Urinary bladder (tissue), 4 donors: ENCODE results near the gene FAM163A. TPM values are rescaled to one million over a fixed set of nuclear protein-coding genes. Genes with fewer than 3 reads are reported as not detected.

ENCODE experiments used
- DNase-seq: peaks from one replicate; pipeline ENCODE4 v3.0.0-alpha.2; 2015; ENCODE audit errors: extremely low spot score
- H3K27ac ChIP-seq: one replicate; pipeline ENCODE4 v1.5.1; 2013; ENCODE audit warnings: low read depth, mild to moderate bottlenecking, moderate library complexity
- H3K36me3 ChIP-seq: one replicate; pipeline ENCODE4 v1.6.1; 2013; ENCODE audit warnings: mild to moderate bottlenecking, moderate library complexity; ENCODE audit not compliant: insufficient read depth
- H3K4me1 ChIP-seq: one replicate; pipeline ENCODE4 v1.6.1; 2013; ENCODE audit warnings: mild to moderate bottlenecking, moderate library complexity; ENCODE audit not compliant: insufficient read depth
- H3K4me3 ChIP-seq: one replicate; pipeline ENCODE4 v1.5.1; 2013; ENCODE audit warnings: low read depth, low read length
- WGBS: extraction: QIAGEN DNeasy Blood & Tissue Kit; methylation state at CpG from one replicate; pipeline ENCODE4 v1.1.7; 2013; 5-methylcytosine and 5-hydroxymethylcytosine counted together
- polyA plus RNA-seq: library from polyadenylated mRNA; stranded (reverse); fragments of 200-250 nt; gene quantifications from one replicate; pipeline ENCODE4 v1.2.3, GENCODE V29; 2013
- total RNA-seq: library from RNA; depleted of rRNA; stranded (reverse); fragments of >200 nt; gene quantifications from one replicate; pipeline ENCODE4 v1.2.3, GENCODE V29; 2014
- donor health status: healthy with polysubstance abuse.
- donor health status: healthy.

Gene FAM163A
- total and polyA plus RNA-seq, 2 donors, result 0.30 to 0.53 TPM

- no peak overlapping the region for H3K27ac ChIP-seq
- no peak overlapping the region for H3K4me3 ChIP-seq
- no peaks in the 10 kb centered on the region for H3K4me1 ChIP-seq
- WGBS, result 87% methylated on average over 7 of the region's 7 CpGs
- H3K36me3 ChIP-seq, result no peaks in the 10 kb centered on the region
- no peak for DNase-seq
These were observed 75.2 kb downstream of the FAM163A start for GRCh38 chr1:179818260-179818659.

- Histone ChIP-seq H3K4me3 (no peak overlapping the region), H3K4me1 (no peaks in the 10 kb centered on the region), H3K36me3 (no peaks in the 10 kb centered on the region), H3K27ac (no peak overlapping the region)
- WGBS, result 56% methylated on average over 14 of the region's 14 CpGs
- DNase-seq, result no peak
These were observed 75.7 kb downstream of the FAM163A start for GRCh38 chr1:179818743-179819173.

- WGBS, result 87% methylated on average over 9 of the region's 9 CpGs
- H3K36me3 ChIP-seq, result no peaks in the 10 kb centered on the region
- no peaks in the 10 kb centered on the region for H3K4me1 ChIP-seq
- H3K27ac ChIP-seq, result no peak overlapping the region
- DNase-seq, result no peak
- no peak overlapping the region for H3K4me3 ChIP-seq
These were observed 77.3 kb downstream of the FAM163A start for GRCh38 chr1:179820226-179820970.

- Histone ChIP-seq H3K27ac (no peak overlapping the region), H3K4me3 (no peak overlapping the region), H3K36me3 (no peaks in the 10 kb centered on the region), H3K4me1 (no peaks in the 10 kb centered on the region)
- 84% methylated on average over 9 of the region's 9 CpGs for WGBS
- no peak for DNase-seq
These were observed 78.4 kb downstream of the FAM163A start for GRCh38 chr1:179821524-179821923.

- 86% methylated on average over 2 of the region's 2 CpGs for WGBS
- no peak for DNase-seq
- Histone ChIP-seq H3K4me3 (no peak overlapping the region), H3K27ac (no peak overlapping the region), H3K4me1 (no peaks in the 10 kb centered on the region), H3K36me3 (no peaks in the 10 kb centered on the region)
These were observed 79.0 kb downstream of the FAM163A start for GRCh38 chr1:179822065-179822464.

- H3K4me1 ChIP-seq, result no peaks in the 10 kb centered on the region
- no peak overlapping the region for H3K4me3 ChIP-seq
- no peaks in the 10 kb centered on the region for H3K36me3 ChIP-seq
- DNase-seq, result no peak
- H3K27ac ChIP-seq, result no peak overlapping the region
- 94% methylated on average over 4 of the region's 4 CpGs for WGBS
These were observed 80.6 kb downstream of the FAM163A start for GRCh38 chr1:179823693-179824092.

GRCh38 chr1:179824265-179824664, 81.2 kb downstream of the FAM163A start:
- Histone ChIP-seq H3K4me1 (no peaks in the 10 kb centered on the region), H3K36me3 (no peaks in the 10 kb centered on the region), H3K4me3 (no peak overlapping the region), H3K27ac (no peak overlapping the region)
- WGBS, result 97% methylated on average over 6 of the region's 6 CpGs
- DNase-seq, result no peak

GRCh38 chr1:179825206-179825605, 82.1 kb downstream of the FAM163A start:
- WGBS, result 84% methylated on average over 8 of the region's 8 CpGs
- no peak overlapping the region for H3K27ac ChIP-seq
- no peaks in the 10 kb centered on the region for H3K36me3 ChIP-seq
- DNase-seq, result no peak
- H3K4me1 ChIP-seq, result no peaks in the 10 kb centered on the region
- no peak overlapping the region for H3K4me3 ChIP-seq

- Histone ChIP-seq H3K4me3 (no peak overlapping the region), H3K36me3 (no peaks in the 10 kb centered on the region), H3K4me1 (no peaks in the 10 kb centered on the region), H3K27ac (no peak overlapping the region)
- 76% methylated on average over 13 of the region's 13 CpGs for whole genome bisulfite sequencing
- no peak for DNase-seq
These were observed 82.8 kb downstream of the FAM163A start for GRCh38 chr1:179825798-179826460.

- H3K36me3 ChIP-seq, result no peaks in the 10 kb centered on the region
- 66% methylated on average over 7 of the region's 7 CpGs for WGBS
- no peak overlapping the region for H3K4me3 ChIP-seq
- no peak for DNase-seq
- no peak overlapping the region for H3K27ac ChIP-seq
- H3K4me1 ChIP-seq, result no peaks in the 10 kb centered on the region
These were observed 83.7 kb downstream of the FAM163A start for GRCh38 chr1:179826626-179827280.

- no peak for DNase-seq
- 87% methylated on average over 9 of the region's 9 CpGs for WGBS
These were observed 85.5 kb downstream of the FAM163A start for GRCh38 chr1:179828554-179829110.

GRCh38 chr1:179831225-179831624, 88.1 kb downstream of the FAM163A start:
- H3K4me1 ChIP-seq, result no peaks in the 10 kb centered on the region
- no peaks in the 10 kb centered on the region for H3K36me3 ChIP-seq
- no peak overlapping the region for H3K27ac ChIP-seq
- WGBS, result 71% methylated on average over 3 of the region's 3 CpGs
- no peak for DNase-seq
- no peak overlapping the region for H3K4me3 ChIP-seq

More at GRCh38 chr1:179828554-179829110, 85.5 kb downstream of the FAM163A start:
- Histone ChIP-seq H3K27ac (no peak overlapping the region), H3K4me1 (no peaks in the 10 kb centered on the region), H3K4me3 (no peak overlapping the region), H3K36me3 (no peaks in the 10 kb centered on the region)

GRCh38 chr1:179831852-179832699, 89.0 kb downstream of the FAM163A start:
- Histone ChIP-seq H3K4me3 (no peak overlapping the region), H3K27ac (no peak overlapping the region), H3K36me3 (no peaks in the 10 kb centered on the region), H3K4me1 (no peaks in the 10 kb centered on the region)
- 69% methylated on average over 9 of the region's 9 CpGs for WGBS
- no peak for DNase-seq
